HepG2 (cell line): Measurements from ENCODE around the gene UGCG.

Source experiments
- BCL3 ChIP-seq: sonication (generic); formaldehyde crosslinking; IDR thresholded peaks from 2 replicates; pipeline ENCODE4 v1.5.1; 2020; ENCODE audit warnings: mild to moderate bottlenecking, missing genetic modification reagents, moderate library complexity
- CEBPB ChIP-seq: IDR thresholded peaks from 2 replicates; pipeline ENCODE4 v1.6.1; 2011; ENCODE audit warnings: low read depth, low read length, improper control_type of control experiment, borderline replicate concordance
- CTCF ChIP-seq: sonication (generic); formaldehyde crosslinking; IDR thresholded peaks from 2 replicates; pipeline ENCODE4 v1.5.0; 2020; ENCODE audit warnings: mild to moderate bottlenecking, missing genetic modification reagents, moderate library complexity
- FOXO4 ChIP-seq: sonication (generic); formaldehyde crosslinking; conservative IDR thresholded peaks from 2 replicates; pipeline ENCODE4 v1.8.1; 2023; ENCODE audit warnings: missing genetic modification reagents
- MAX ChIP-seq: IDR thresholded peaks from 2 replicates; pipeline ENCODE4 v1.6.1; 2012; ENCODE audit warnings: inconsistent platforms
- RAD51 ChIP-seq: fragments of 450-650 bp; IDR thresholded peaks from 2 replicates; pipeline ENCODE4 v1.6.1; 2016; ENCODE audit warnings: borderline replicate concordance
- SP1 ChIP-seq, 2 experiments: fragments of 450-650 bp in 1 of 2; sonication (generic) in 1 of 2; formaldehyde crosslinking in 1 of 2; IDR thresholded peaks; 2 replicates each; pipeline versions ENCODE4 v1.4.0 to v1.6.1; 2016 to 2020; ENCODE audit warnings: missing genetic modification reagents in 1 of 2
- SP2 ChIP-seq: sonication (generic); formaldehyde crosslinking; IDR thresholded peaks from 2 replicates; pipeline ENCODE4 v1.5.1; 2020; ENCODE audit warnings: mild to moderate bottlenecking, missing genetic modification reagents
- YY1 ChIP-seq: IDR thresholded peaks from 2 replicates; pipeline ENCODE4 v1.6.1; 2011; ENCODE audit warnings: low read length, low read depth, moderate library complexity, mild to moderate bottlenecking; ENCODE audit not compliant: insufficient read depth, insufficient replicate concordance
- ZIK1 ChIP-seq: sonication (generic); formaldehyde crosslinking; IDR thresholded peaks from 2 replicates; pipeline ENCODE4 v1.5.0; 2020; ENCODE audit warnings: mild to moderate bottlenecking, low read depth, missing genetic modification reagents, borderline replicate concordance
- ZNF274 ChIP-seq: sonication (generic); formaldehyde crosslinking; IDR thresholded peaks from 2 replicates; pipeline ENCODE4 v1.5.1; 2020; ENCODE audit warnings: mild to moderate bottlenecking, missing genetic modification reagents
- ZNF343 ChIP-seq: sonication (generic); formaldehyde crosslinking; IDR thresholded peaks from 2 replicates; pipeline ENCODE4 v1.4.0; 2020; ENCODE audit warnings: mild to moderate bottlenecking, missing genetic modification reagents
- ZSCAN30 ChIP-seq: sonication (generic); formaldehyde crosslinking; IDR thresholded peaks from 2 replicates; pipeline ENCODE4 v1.5.0; 2020; ENCODE audit warnings: mild to moderate bottlenecking, missing genetic modification reagents
- TF ChIP-seq, protein P1 (sequence below): sonication (generic); formaldehyde crosslinking; IDR thresholded peaks from 2 replicates; pipeline ENCODE4 v1.9.0; 2021; ENCODE audit warnings: missing genetic modification reagents, borderline replicate concordance

- no peak for TF ChIP-seq ZNF343 (CRISPR knock-in tag)
- peak; percentile 53; the same call in 1 of the 2 replicates for TF ChIP-seq MAX
- TF ChIP-seq SP1 (IDR thresholded peaks at IDR 0.05) = no peak
- TF ChIP-seq SP1 (CRISPR knock-in tag; IDR thresholded peaks at IDR 0.05) = no peak
- TF ChIP-seq RAD51 = no peak
- no peak for TF ChIP-seq ZSCAN30 (CRISPR knock-in tag)
- TF ChIP-seq SP2 (CRISPR knock-in tag) = no peak
- no peak for TF ChIP-seq ZIK1
- peak; percentile 77 for TF ChIP-seq CTCF (CRISPR knock-in tag)
- no peak for TF ChIP-seq FOXO4 (CRISPR knock-in tag)
- TF ChIP-seq YY1 = no peak
- TF ChIP-seq BCL3 (CRISPR knock-in tag) = no peak
- TF ChIP-seq, protein P1, sequence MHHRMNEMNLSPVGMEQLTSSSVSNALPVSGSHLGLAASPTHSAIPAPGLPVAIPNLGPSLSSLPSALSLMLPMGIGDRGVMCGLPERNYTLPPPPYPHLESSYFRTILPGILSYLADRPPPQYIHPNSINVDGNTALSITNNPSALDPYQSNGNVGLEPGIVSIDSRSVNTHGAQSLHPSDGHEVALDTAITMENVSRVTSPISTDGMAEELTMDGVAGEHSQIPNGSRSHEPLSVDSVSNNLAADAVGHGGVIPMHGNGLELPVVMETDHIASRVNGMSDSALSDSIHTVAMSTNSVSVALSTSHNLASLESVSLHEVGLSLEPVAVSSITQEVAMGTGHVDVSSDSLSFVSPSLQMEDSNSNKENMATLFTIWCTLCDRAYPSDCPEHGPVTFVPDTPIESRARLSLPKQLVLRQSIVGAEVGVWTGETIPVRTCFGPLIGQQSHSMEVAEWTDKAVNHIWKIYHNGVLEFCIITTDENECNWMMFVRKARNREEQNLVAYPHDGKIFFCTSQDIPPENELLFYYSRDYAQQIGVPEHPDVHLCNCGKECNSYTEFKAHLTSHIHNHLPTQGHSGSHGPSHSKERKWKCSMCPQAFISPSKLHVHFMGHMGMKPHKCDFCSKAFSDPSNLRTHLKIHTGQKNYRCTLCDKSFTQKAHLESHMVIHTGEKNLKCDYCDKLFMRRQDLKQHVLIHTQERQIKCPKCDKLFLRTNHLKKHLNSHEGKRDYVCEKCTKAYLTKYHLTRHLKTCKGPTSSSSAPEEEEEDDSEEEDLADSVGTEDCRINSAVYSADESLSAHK (CRISPR knock-in tag) = no peak
- TF ChIP-seq CEBPB = no peak
- no peak for TF ChIP-seq ZNF274 (CRISPR knock-in tag)
These were observed 79.1 kb downstream of the UGCG start for GRCh38 chr9:111975709-111976108.
